CD4-positive, alpha-beta T cell treated with Interleukin-4 for 1 hour (primary cell): ENCODE measurements around the gene ELP5.
A peak's percentile ranks its signal among the peaks of the same experiment; 100 is the strongest.

Source experiments
- DNase-seq, 2 donors: peaks; one replicate each; pipeline ENCODE4 v3.0.0-alpha.2; 2020 to 2022

ELP5 gene

GRCh38 chr17:7252176-7253043 is at the start of gene ELP5:
TSS of gene ELP5 (plus strand) at chr17:7252215. CDS start at chr17:7252551, 336 bp downstream.
- DNase-seq = peak; percentile 90 to 92

- no peak for DNase-seq
These were observed 48.6 kb upstream of the ELP5 start for GRCh38 chr17:7203391-7203790.

GRCh38 chr17:7204336-7204735 is 47.7 kb upstream of the ELP5 start:
- DNase-seq = no peak

GRCh38 chr17:7204828-7205461 is 47.1 kb upstream of the ELP5 start:
- peak; percentile 99 for DNase-seq

- no peak for DNase-seq
These were observed 46.5 kb upstream of the ELP5 start for GRCh38 chr17:7205561-7205960.

GRCh38 chr17:7207120-7208001 is 44.7 kb upstream of the ELP5 start:
- peak in 1 of 2 donors; percentile 16 for DNase-seq

- no peak for DNase-seq
These were observed 43.9 kb upstream of the ELP5 start for GRCh38 chr17:7208027-7208571.

- no peak for DNase-seq
These were observed 43.1 kb upstream of the ELP5 start for GRCh38 chr17:7208754-7209460.

- DNase-seq = no peak
These were observed 40.3 kb upstream of the ELP5 start for GRCh38 chr17:7211491-7212273.

GRCh38 chr17:7213895-7214299 is 38.1 kb upstream of the ELP5 start:
- DNase-seq = peak; percentile 91

- DNase-seq = peak; percentile 99
These were observed 37.5 kb upstream of the ELP5 start for GRCh38 chr17:7214300-7215135.

- no peak for DNase-seq
These were observed 36.8 kb upstream of the ELP5 start for GRCh38 chr17:7215136-7215638.

- peak; percentile 18 to 21 for DNase-seq
These were observed 36.3 kb upstream of the ELP5 start for GRCh38 chr17:7215652-7216180.

GRCh38 chr17:7216242-7217112 is 35.5 kb upstream of the ELP5 start:
- DNase-seq = no peak

GRCh38 chr17:7217113-7217987 is 34.7 kb upstream of the ELP5 start:
- DNase-seq = peak in 1 of 2 donors; percentile 37

GRCh38 chr17:7218166-7218565 is 33.8 kb upstream of the ELP5 start:
- DNase-seq = no peak

GRCh38 chr17:7218758-7219157 is 33.3 kb upstream of the ELP5 start:
- no peak for DNase-seq
